Skin of body (tissue), 2 donors: ENCODE measurements around the gene SUCLG2. TPM values are rescaled to one million over a fixed set of nuclear protein-coding genes. Genes with fewer than 3 reads are reported as not detected.
"Not testable (repeated sequence)": the region's sequence is repeated elsewhere in the genome, so short reads cannot be mapped to it uniquely, and the experiment has no call there.

ENCODE experiments used
- DNase-seq: peaks from one replicate; lab custom pipeline; 2025; lab: John Stamatoyannopoulos, UW
- total RNA-seq: library from RNA; depleted of rRNA; stranded (reverse); fragments of >200 nt; gene quantifications from one replicate; pipeline ENCODE4 v1.2.3, GENCODE V29; 2014

SUCLG2 gene
- total RNA-seq, 1 donor from 2014 or later = 40.9 TPM

DNA sequence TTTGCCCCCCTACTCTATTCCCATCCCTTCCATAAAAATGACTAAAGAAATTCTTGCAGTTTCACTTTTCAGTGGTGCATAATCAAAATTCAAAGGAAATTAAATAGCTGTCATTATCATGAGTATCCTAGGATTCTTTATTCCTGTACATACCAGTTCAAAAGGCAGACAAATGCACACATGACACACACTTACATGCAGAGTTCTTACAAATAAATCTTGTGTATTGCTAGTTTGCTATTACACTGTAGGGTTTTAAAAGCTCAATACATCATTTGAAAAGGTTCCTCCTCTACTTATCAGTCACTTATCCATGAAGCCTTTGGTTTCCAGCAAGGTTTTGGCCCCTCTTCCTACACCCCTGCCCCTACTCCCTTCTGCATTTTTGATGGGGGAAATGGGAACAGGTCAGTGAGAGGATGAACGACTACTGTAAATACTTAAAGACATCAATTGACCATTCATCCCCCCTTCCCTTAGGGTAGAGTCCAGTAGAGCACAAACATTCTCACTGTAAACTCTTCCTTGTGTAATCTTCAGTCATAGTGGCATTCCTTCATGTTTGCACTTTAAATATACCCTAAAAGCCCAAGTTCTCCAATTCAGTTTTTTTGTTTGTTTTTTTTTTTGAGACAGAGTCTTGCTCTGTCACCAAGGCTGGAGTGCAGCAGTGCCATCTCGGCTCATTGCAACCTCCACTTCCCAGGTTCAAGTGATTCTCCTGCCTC is 92.6 kb downstream of the SUCLG2 start:
- DNase-seq = no peak

GRCh38 chr3:67561266-67561665 is 93.1 kb downstream of the SUCLG2 start:
- no peak for DNase-seq

DNA sequence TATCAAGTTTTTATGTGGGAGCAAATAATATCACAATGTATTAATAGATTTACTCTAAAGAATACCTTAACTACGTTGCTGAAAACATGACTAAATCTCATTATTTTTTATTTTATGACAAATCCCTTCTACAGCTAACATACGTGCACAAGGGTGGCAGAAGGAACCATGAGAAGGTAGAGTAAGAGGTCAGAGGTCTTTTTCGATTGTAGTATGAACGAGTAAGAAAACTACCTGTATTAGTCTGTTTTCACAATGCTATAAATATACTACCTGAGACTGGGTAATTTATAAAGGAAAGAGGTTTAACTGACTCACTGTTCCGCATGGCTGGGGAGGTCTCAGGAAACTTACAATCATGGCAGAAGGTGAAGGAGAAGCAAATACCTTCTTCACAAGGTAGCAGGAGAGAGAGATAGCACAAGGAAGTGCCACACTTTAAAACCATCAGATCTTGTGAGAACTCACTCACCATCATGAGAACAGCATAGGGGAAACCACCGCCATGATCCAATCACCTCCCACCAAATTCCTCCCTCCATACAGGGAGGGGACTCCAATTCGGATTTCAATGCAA is 95.3 kb downstream of the SUCLG2 start:
- no peak for DNase-seq

- DNase-seq = no peak
Measured at GRCh38 chr3:67558426-67558825, 96.0 kb downstream of the SUCLG2 start.

DNA sequence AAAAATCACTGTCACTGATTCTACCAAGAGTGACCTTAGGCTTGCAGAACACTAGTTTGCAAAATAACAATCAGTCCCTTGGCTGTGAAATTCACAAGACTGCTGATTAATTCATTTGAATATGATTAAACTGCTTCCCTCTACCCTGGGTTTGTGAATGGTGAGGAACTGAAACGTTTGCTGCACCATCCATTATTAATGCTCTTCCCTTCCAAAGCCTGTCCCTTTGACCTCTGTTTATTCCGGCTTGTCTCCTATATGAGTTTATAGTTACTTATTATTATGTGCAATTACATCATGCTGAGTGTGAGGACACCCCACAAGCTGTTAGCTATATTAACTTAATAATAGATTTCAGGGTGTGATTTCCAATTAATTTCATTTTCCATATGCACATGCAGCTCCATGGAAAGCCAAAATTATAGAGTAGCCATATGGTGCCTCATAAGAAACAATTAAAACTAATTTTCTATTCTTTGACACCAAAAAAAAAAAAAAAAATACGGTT is 96.5 kb downstream of the SUCLG2 start:
- no peak for DNase-seq

GRCh38 chr3:67551361-67552016 is 102.9 kb downstream of the SUCLG2 start:
- no peak for DNase-seq

GRCh38 chr3:67550541-67550940 is 103.9 kb downstream of the SUCLG2 start:
- no peak for DNase-seq

DNA sequence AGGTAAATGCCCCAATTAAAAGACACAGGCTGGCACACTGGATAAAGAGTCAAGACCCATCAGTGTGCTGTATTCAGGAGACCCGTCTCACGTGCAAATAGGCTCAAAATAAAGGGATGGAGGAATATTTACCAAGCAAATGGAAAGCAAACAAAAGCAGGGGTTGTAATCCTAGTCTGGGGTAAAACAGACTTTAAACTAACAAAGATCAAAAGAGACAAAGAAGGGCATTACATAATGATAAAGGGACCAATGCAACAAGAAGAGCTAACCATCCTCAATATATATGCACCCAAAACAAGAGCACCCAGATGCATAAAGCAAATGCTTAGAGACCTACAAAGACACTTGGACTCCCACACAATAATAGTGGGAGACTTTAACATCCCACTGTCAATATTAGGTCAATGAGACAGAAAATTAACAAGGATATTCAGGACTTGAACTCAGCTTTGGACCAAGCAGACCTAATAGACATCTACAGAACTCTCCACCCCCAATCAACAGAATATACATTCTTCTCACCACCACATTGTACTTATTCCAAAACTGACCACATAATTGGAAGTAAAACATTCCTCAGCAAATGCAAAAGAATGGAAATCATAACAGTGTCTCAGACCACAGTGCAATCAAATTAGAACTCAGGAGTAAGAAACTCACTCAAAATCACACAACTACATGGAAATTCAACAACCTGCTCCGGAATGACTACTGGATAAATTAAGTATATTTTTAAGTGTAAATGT is 111.7 kb downstream of the SUCLG2 start:
- not testable (repeated sequence) for DNase-seq

DNA sequence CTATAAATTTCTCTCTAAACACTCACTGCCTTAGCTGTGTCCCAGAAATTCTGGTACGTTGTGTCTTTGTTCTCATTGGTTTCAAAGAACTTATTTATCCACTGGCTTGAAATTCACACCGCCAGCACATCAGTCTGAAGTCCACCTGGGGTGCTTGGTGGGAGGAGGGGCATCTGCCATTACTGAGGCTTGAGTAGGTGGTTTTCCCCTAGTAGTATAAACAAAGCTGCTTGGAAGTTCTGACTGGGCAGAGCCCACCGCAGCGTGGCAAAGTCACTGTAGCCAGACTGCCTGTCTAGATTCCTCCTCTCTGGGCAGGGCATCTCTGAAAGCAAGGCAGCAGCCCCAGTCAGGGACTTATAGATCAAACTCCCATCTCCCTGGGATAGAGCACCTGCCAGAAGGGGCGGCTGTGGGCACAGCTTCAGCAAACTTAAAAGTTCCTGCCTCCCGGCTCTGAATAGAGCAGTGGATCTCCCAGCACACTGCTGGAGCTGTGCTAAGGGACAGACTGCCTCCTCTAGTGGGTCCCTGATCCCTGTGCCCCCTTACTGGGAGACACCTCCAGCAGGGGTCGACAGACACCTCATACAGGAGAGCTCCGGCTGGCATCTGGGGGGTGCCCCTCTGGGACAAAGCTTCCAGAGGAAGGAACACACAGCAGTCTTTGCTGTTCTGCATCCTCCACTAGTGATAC is 114.1 kb downstream of the SUCLG2 start:
- DNase-seq = no peak

- DNase-seq = not testable (repeated sequence)
Measured at GRCh38 chr3:67537203-67537602, 117.2 kb downstream of the SUCLG2 start.

DNA sequence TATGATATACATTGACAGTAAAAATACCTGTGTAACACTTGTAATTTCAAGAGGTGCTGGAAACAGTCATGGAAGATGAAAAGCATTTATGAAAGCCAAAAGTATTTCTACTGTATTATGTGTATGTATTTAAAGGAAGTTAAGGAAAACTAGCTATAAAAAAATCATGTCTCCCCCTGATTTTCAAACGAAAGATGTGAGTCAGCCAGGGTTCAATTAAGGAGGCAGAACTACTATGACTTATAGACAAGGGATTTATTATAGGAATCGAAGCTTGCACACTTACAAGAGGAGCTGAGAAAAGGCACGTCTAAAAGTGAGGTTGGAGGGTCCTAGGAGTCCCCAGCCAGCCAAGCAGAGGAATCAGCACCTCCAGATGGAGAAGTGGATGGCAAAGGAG is 119.4 kb downstream of the SUCLG2 start:
- DNase-seq = no peak

DNA sequence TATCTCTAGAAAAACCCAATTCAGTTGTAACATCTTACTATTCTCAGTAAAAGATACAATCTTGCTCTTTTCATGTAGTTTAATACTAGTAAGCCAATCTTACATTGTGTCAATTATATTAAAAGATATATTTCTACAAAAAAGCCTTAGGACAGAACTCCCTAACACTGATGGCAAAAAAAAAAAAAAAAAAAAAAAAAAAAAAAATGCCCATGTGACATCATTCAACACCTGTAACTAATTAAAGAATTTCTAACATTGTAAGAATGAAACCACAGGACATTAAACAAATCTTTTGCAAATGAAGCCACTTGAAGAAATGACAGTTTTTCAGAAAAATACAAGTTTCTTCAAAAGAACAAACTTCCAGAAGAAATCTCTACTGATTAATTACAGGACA is 119.8 kb downstream of the SUCLG2 start:
- no peak for DNase-seq

DNA sequence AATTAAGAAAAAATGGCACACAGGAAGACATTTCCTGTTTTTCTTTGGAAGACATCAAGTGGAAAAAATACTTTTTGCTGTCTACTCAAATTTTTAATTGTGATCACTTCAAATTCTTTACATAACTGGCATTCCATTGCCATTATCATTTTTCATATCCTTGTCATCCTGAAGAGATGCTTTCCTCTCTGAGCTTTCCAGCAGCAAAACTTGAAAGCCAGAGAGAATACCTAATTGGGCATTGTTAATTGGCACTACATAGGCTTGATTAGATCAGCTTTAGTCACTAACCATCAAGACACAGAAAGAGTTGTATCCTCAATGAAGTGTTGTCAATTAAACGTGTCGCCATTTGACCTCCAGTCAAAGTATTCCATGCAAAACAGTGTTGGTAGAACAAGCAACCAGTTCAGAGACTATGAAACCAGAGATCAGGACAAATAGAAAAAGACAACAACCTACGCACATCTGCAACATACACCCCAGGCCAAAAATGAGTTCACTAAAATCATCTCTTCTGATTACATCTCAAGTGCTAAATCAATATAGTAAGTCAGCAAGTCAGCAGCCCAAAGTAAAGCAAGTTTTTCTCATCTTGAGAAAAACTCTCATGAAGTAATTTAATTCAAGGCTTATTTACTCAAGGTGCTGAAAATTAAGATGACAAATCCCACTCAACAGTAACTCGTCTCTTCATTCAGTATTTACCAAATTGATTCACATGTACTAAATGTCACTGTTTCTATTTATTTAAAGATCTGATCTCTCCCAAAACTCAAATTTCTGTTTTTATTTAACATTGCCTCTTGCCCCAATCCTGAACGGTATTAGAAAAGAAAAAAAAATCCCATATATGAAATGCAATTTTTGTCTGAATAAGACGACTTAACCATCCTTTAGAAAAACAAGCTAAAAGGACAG is 123.0 kb downstream of the SUCLG2 start:
- no peak for DNase-seq

GRCh38 chr3:67529915-67530314 is 124.5 kb downstream of the SUCLG2 start:
- no peak for DNase-seq

- no peak for DNase-seq
Measured at GRCh38 chr3:67529337-67529736, 125.1 kb downstream of the SUCLG2 start.

DNA sequence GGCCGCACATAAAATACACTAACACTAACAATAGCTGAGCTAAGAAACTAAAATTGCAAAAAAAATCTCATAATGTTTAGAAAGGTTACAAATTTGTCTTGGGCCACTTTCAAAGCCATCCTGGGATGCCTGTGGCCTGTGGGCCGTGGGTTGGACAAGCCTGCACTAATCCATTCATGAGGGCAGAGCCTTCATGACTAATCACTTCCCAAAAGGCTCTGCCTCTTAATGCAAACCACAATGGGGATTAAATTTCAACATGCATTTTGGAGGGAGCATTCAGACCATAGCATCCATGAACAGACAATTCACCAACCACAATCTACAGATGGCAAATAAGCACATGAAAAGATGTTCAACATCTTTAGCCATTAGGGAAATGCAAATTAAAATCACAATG is 128.2 kb downstream of the SUCLG2 start:
- DNase-seq = no peak

DNA sequence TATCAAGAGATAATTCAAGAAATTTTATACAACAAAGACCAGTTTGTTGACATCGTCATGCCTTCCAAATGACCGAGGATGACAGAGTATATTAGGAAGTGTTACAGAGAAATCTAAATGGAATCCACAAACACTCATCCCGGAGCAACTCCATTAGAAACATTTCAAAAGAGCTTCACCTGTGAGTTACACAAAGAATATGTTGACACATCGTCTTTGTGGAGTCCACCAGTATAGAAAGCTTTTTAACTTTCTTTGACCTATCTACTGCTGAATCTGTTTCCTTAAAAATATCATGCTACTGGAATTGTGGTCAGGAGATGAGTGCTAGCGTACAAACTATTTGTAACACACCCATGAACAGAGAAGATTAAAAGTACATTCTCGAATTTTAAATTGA is 130.4 kb downstream of the SUCLG2 start:
- no peak for DNase-seq

DNA sequence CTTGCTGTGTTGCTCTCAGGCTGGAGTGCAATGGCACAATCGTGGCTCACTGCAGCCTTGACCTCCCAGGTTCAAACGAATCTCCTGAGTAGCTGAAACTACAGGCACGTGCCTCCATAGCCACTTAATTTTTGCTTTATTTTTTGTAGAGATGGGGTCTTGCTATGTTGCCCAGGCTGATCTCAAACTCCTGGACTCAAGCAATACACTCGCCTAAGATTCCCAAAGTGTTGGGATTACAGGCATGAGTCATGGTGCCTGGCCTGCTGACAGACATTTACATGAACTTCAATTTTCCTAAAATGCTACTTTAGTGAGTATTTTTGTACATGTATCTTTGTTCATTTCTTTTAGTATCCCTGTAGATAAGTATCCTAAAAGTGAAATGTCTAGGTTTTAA is 132.3 kb downstream of the SUCLG2 start:
- DNase-seq = no peak

- DNase-seq = no peak
Measured at GRCh38 chr3:67521053-67521646, 133.3 kb downstream of the SUCLG2 start.

- DNase-seq = no peak
Measured at GRCh38 chr3:67518236-67518635, 136.2 kb downstream of the SUCLG2 start.
